ENCODE measurements around the gene ARL2BP.

ARL2BP gene

DNA sequence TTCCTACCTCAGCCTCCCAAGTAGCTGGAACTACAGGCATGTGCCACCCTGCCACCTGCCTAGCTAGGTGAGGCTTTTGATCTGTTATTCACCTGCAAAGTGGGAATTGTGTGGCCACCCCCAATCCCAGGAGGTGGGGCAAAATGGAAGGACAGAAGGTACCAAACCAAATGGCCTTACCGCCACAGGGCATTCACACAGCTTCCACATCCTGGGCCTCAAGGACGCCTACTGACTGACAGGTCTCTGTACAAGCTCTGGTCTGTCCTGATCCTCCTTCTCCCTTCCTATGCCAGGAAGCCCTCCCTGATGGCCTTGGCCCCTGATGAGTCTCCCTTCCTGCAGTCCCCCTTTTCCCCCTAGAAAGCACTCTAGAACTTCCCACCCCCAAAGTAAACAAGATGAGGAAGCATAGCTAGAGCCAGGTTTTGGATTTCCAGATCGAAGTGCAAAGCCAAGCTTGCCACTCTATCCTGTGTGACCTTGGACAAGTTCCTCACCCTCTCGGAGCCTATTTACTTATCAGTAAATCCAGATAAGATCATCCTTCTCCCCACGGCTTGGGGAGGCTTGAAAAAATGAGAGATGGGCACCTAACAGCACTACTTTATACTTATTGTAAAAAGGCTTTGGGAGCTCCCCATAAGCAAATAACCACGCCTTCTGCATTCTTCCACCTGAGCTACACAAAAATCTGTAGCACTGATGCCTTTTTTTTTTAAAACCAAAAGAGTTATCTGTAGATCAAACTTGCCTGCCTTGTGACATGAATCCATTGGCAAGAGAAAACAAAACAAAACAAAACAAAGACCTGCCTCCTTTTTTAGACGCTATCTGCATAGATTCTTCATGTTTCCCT, 35.0 kb downstream of the ARL2BP start:
- FAIRE-seq (no peak), DNase-seq (ENCODE audit: insufficient read length, low spot score) (no peak)

DNA sequence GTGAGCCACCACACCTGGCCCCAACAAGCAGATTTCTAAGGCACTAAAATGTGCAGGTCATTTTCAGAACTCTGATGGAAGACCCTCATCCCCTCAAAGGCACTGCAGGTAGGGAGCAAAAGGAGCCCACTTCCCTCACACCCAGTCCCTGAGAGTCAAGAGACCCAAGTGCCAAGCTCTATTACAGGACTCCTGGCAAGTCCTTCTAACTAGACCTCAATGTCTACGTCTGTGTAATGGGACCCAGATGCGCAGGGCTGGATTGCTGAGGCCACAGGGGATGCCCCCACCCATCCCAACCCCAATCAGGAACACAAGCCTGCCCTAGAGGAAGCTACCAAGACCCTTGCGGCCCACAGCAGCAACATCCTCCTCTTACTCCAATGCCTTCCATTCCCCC, 36.7 kb downstream of the ARL2BP start:
- no peak for DNase-seq (ENCODE audit: insufficient read length, low spot score)
- no peak for FAIRE-seq

DNA sequence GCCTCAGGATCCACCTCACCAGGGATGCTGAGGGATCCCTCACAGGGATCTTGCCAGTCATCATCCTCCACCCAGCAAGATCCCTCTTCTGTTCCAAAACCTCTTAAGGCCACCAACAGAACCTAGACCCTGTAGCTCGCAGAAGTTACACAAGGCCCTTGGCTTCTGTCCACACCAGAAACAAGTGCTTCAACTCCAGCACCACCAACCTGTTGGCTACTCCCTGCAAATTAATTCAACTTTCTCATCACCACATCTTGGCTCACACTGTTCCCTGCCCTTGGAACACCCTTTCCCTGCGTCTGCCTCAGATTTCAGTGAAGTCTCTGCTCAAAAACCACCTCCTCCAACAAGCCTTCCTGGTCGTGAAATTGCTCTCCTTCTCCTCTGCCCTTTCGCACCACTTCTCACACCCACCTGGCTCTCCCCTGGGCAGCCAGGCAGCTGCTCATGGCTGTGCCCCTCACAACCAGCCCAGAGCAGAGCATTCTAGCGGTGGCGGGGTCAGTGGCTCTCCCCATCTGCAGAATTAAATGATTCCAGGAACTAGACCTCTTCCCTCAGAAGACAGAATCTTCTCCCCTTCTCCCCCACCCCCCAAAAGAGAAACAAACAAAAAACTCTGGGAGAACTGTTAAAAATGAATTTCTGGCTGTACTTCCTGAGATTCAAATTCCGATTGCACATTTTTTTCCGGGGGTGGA, 37.6 kb downstream of the ARL2BP start:
- FAIRE-seq (no peak), DNase-seq (ENCODE audit: insufficient read length, low spot score) (no peak)

DNA sequence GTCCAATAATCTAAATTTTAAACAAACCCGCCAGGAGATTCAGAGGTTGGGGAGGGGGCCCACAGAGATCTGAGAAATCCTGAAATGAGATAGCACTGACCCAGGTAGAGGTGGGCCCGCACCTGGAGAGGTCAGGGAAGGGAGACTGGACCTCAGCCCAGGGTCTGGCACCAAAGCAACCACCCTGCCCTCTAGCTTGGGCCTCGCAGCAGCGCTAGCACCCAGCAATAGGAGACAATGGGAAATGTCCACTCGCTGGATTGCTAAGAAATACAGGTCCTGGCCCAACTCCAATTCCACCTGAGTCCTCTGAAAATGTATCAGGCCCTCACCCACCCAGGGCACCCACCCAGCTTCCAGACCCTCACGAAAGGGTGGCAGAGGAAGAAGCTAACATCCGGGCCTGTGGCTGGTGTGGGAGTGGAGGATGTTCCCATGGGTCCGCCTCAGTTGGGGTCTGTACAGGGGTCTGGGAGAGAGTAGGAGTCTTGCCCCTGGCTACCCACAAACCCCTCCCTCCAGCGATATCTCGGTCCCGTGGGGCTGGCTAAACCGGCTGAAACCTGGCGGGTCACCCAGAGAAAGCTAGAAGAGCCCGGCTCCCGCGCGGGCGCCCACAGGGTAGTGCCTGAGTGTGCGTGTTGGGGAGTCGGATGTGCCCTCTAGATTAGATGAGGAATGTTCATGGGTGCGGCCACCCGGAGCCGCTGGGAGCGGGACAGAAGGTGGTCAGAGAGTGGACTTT, 38.3 kb downstream of the ARL2BP start:
- no peak for DNase-seq (ENCODE audit: insufficient read length, low spot score)
- FAIRE-seq, result no peak

DNA sequence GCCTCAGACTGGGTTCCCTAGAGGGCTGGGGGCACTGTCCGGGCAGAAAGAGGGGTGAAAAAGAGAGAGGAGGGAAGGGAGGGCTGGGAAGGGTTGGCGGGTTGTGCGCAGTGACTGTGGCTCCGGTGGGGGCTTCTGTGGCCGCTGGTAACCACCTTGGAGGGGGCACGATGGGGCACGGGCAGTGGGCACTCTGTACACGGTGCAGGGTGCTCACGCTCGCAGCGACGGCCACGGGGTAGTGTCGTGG, 38.8 kb downstream of the ARL2BP start:
- FAIRE-seq, result no peak
- no peak for DNase-seq (ENCODE audit: insufficient read length, low spot score)

DNA sequence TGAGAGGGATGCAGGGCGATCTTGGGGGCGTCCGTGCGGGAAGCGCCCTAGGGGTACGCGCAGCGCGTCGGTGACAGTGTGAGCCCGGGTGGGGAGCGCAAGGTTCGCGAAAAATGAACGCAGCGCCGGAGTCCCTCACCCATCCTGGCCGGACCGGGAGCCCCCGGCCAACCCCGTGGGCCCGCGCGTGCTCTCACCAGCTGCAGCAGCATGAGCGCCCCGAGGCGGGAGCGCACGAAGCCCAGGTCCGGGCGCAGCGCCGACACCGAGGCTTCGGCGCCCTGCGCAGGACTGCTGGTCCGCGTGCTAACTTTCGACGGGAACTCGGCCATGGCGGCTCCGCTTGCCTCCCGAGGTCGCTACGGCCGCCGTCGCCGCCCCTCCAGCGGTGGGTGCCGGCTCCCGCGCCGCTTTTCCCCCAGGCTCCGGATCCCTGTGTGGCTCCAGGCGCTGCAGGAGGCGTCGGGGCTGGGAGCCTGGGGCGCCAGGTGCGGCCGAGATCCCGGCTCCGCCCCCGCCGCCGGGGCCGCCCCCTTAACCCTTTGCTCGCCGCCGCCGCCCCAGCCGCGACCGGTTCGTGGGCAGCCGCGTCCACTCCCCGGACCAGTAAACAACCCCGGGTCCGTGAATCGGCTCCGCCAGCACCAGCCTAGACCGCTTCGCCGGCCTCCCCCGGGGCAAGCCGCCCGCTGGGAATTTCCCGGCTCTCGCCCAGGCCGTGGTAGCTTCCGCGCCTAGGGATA, 39.3 kb downstream of the ARL2BP start, which contains the start of gene PLLP:
TSS of gene PLLP (minus strand) at position 464 of the 743 bp plus-strand sequence. CDS start at position 332, 132 bp downstream.
- no peak for DNase-seq (ENCODE audit: insufficient read length, low spot score)
- FAIRE-seq, result no peak

DNA sequence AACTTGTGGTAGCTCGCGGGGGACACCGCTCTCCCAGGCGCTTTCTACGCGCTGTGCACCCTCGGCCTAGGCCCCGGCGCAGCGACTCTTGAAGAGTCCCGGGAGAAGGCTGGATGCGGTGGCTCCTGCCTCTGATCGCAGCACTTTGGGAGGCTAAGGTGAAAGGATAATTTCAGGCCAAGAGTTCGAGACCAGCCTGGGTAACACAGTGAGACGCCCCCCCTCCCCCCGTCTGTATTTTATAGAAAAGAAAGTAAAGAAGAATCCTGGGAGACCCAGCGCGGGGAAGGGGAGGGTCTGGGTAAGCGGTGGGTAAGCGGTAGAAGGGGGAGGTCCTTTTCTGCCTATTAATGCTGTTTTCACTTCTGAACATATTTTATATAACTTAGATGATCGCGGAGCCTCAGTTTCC, 39.9 kb downstream of the ARL2BP start:
- FAIRE-seq (no peak), DNase-seq (ENCODE audit: insufficient read length, low spot score) (no peak)

DNA sequence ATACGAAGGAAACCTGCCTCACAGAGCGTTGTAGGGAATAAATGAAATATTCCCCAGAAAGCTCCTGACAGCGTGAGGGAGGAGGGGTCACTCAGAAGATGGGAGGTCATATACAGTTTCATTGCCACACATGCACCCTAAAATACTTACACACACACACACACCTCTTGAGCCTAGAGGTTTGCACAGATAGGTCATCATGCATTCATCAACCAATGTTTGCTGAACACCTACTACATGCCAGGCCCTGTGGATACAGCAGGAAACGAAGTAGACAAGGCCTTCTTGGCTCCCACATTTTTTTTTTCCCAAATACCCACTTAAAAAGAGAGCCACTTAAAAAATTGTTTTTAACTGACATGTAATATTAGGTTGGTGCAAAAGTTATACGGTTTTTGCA, 40.3 kb downstream of the ARL2BP start:
- FAIRE-seq (no peak), DNase-seq (ENCODE audit: insufficient read length, low spot score) (no peak)

DNA sequence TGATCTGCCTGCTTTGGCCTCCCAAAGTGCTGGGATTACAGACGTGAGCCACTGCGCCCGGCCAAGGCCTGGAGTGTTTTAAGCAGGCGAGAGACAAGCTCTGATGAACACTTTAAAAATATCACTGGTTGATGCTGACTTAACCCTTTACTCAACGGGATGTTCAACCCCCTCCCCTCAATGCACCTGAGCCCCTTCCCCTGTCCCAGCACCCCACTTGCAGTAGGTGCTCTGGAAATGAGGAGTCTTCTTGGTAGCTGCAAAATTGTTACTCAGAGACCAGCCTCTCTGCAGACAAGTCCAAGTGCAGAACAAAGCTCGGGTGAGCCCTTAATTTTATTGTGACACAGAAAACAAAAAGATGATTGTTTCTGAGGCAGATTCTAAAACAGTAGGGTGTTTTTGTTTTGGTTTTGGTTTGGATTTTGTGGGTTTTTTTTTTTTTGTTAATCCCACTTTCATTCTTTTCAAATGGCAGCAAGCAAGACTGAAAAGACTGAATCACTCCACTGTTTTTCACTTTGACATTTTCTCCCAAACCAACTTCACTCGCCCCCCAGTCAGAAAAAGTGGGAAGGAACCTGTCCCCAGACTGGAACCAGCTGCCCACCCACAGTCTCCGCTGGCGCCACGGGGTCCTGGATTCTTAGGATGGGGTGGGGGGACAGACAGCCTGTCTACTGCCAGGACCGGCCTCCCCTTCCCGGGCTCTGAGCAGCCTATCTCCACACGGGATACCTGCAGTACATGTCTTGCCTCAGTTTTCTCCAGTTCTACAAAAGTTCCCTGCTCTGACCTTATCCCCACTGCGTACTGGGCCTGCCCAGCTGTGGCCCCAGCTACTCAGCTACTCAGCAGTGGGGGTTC, 44.6 kb downstream of the ARL2BP start:
- FAIRE-seq (no peak), DNase-seq (ENCODE audit: insufficient read length, low spot score) (no peak)

DNA sequence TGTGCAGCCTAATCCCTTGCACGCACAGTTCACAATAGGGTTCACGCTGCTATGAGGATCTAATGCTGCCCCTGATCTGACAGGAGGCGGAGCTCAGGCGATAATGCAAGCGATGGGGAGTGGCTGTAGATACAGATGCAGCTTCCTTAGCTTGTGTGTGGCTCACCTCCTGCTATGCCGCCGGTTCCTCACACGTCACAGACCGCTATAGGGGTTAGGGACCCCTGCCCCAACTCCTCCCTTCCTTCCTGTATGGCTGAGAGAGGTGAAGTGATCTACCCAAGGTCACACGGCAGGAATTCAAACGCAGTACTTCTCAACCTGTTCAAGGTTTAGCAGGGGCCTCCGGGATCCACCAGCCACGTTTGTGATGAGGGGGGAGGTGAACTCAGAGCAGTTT, 52.8 kb downstream of the ARL2BP start:
- FAIRE-seq, result no peak
- DNase-seq (ENCODE audit: insufficient read length, low spot score), result no peak

DNA sequence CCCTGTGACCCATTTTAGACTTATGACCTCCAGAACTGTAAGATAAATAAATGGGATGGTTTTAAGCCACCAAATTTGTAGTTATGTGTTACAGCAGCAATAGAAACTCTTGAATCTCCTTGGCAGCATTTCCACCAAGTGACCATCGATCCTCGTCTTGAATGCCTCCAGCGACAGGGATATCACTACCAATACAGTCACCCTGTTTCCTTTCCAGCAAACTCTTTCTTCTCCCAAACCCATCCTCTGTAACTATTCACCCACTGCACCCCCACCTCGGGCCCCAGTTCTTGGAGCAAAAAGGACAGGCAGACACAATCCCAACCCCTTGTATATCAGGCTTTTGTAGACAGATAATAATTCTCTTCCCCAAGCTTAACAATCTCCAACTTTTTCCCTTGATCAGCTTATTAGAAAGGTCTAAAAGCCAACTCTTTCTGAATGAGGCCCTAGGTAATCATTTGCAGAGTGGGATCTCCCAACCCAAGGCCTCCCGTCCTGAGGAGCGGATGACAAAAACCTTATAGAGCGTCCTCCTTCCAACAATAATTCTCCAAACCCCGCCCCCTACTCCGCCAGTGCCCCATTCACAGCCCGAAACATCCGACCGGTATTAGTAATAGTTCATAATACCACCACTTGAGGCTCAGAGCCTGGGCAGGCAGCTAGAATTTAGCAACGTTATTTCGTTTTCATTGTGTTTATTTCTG, 54.1 kb downstream of the ARL2BP start:
- no peak for DNase-seq (ENCODE audit: insufficient read length, low spot score)
- FAIRE-seq, result peak; percentile 94

DNA sequence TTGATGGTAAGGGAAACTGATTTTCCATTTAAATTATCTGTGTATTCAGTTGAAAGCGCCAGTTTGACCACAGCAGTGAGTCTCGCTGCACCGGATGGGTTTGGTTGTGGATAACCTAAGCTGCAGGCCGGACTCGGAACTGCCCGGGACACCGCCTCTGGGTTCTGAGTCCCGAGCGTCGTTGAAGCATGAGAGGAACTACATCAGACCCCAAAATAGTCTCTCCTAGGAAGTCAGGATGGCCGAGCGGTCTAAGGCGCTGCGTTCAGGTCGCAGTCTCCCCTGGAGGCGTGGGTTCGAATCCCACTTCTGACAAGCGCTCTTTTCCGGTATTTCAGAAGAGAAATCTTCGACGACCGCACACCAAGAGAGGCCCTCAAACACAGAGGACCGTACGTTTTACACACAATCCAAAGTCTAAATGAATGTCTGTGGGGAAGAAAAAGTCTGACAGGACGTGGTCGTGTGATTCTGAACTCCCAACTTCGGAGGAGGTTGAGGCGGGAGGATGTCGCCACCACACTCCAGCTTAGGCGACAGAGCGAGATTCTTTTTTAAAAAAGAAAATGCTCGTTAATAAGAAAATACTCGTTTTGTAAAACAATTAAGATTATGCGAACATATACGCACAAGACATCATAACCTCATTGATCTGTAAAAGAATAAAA, 54.8 kb downstream of the ARL2BP start:
- DNase-seq (ENCODE audit: insufficient read length, low spot score) (peak; percentile 67), FAIRE-seq (no peak)

DNA sequence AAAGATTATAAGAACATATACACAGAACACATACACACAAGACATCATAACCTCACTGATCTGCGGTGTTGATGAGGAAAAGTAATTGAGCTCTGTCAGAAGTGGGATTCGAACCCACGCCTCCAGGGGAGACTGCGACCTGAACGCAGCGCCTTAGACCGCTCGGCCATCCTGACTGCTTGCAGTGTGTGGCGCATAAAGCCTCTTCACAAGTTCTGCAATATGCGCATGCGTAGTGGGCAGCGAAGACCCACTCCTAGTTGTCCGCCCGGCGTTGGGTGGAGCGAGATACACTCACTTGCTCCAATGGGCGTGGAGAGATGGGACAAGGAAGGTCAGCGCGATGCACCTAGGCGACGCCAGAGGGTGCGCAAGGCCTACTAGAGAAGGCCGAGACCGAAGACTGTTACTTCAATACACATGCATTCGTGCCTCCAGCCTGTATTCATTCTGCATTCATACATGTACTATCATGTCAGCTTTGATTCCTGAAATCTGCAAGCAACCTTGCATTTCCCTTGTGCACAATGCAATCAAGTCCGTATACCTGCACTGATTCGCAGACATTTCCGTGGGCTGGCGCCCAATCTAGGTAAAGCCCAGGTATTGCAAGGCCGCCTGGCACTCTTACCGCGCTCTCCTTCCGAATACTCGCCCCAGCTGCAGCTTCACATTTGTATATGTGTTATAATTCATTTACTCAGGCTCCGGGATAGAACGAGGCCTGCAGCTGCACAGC, 55.5 kb downstream of the ARL2BP start:
- peak; percentile 99 for FAIRE-seq
- DNase-seq (ENCODE audit: insufficient read length, low spot score), result peak; percentile 78

DNA sequence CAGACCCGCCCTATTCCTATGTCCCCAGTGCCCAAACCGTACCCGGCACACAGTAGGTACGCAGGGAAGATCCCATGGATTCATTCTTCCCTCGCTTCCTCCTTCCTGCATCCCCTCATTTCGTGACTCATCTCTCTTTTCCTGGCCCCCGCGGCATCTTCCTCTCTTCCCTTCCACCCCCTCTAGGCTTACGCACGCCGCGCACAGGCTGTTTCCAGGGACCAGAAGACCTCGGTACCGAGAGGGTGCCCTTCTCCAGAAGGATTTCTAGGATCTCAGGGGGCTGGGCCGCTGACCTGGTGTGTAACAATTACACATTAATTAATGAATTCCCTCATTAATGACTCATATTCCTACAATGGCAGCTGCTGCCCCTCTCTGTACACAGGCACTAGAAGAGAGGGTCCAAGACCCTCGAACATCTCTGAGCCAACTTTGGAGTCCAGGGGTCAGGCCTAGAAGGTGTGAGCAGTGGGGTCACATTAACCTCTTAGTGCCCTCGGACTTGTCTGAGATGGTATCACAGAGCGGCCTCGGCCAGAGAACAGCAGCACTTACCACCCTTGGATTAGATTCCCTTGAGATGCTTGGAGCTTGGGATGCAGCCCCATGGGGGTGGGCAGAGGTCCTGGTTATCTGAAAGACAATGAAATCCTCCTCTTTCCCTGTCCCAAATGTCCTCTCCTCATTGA, 56.2 kb downstream of the ARL2BP start:
- FAIRE-seq, result no peak
- DNase-seq (ENCODE audit: insufficient read length, low spot score), result no peak

Data from GM19239 (cell line).